ENCODE measurements around the gene LILRA2. TPM values are rescaled to one million over a fixed set of nuclear protein-coding genes. Genes with fewer than 3 reads are reported as not detected.

Gene LILRA2
- total and polyA plus RNA-seq, 2 of the 13 experiments (the other 11 are each of a cell fraction or from before 2014, with no cell fraction given): 0.53 TPM; not detected in 1

- DNase-seq (ENCODE audit: low spot score) (no peak), ATAC-seq (no peak), FAIRE-seq (no peak)
- Histone ChIP-seq H3K4me3 (replicated peaks in 1 of 3; ENCODE audit: insufficient read depth in 1 of 3, low read depth in 2 of 3, low read length in 3 of 3) (no peak overlapping the region), H3K4me1 (ENCODE audit: insufficient read depth, low read length) (no peaks in the 10 kb centered on the region), H3K4me2 (ENCODE audit: low read depth, low read length) (no peak overlapping the region), H3K27me3 (ENCODE audit: control insufficient read depth in 1 of 2, insufficient read depth in 2 of 2, low read length in 2 of 2) (no peaks in the 10 kb centered on the region), H4K20me1 (ENCODE audit: insufficient read depth, low read length) (no peaks in the 10 kb centered on the region), H3K36me3 (replicated peaks in 1 of 2; ENCODE audit: control insufficient read depth in 1 of 2, insufficient read depth in 2 of 2, low read length in 2 of 2) (no peaks in the 10 kb centered on the region), H3K27ac (ENCODE audit: extremely low read length, insufficient read depth, low read length) (no peak overlapping the region), H3K9me3 (ENCODE audit: low read length) (no peaks in the 10 kb centered on the region), H3K79me2 (ENCODE audit: insufficient read depth, low read length) (no peaks in the 10 kb centered on the region), H2AFZ (ENCODE audit: low read length) (no peak overlapping the region), H3K9ac (ENCODE audit: insufficient read depth, low read depth, low read length) (no peak overlapping the region)
- 1% methylated on average over 3 of the region's 3 CpGs for WGBS (ENCODE audit: low lambda C conversion rate)
- ChIA-PET POLR2A (no interaction called here), CTCF (ENCODE audit: low intra/inter-chr PET ratio, low total read pairs) (no interaction called here)
- intact Hi-C loops (cut with micrococcal nuclease; ENCODE audit: unreplicated experiment): no loop called here
- no TSS peak for BruUV-seq (replicated peaks)
- in situ Hi-C loops (cut with HindIII; ENCODE audit: extremely low pct_ligation_motif_present, low pct_unique_long_range_greater_than_20kb): no loop called here
- no peak for TF ChIP-seq ZFP37 (CRISPR knock-in tag; IDR thresholded peaks at IDR 0.05; ENCODE audit: borderline replicate concordance)
- TF ChIP-seq GABPB1 (CRISPR knock-in tag; IDR thresholded peaks at IDR 0.05): no peak
- no peak for TF ChIP-seq ZNF737 (CRISPR knock-in tag; IDR thresholded peaks at IDR 0.05; ENCODE audit: borderline replicate concordance)
- no peak for TF ChIP-seq TBP (CRISPR knock-in tag; IDR thresholded peaks at IDR 0.05)
- TF ChIP-seq ZNF317 (CRISPR knock-in tag; IDR thresholded peaks at IDR 0.05): no peak
- TF ChIP-seq POLR2A (IDR thresholded peaks at IDR 0.05; ENCODE audit: insufficient read depth in 1 of 2, low read depth in 2 of 2, low read length in 2 of 2): no peak
- TF ChIP-seq SOX5 (CRISPR knock-in tag; IDR thresholded peaks at IDR 0.05; ENCODE audit: borderline replicate concordance): no peak
- TF ChIP-seq EHMT2 (IDR thresholded peaks at IDR 0.05; ENCODE audit: borderline replicate concordance, low read depth, low read length): no peak
- no peak for TF ChIP-seq ZNF264 (CRISPR knock-in tag; IDR thresholded peaks at IDR 0.05)
- TF ChIP-seq ZBTB2 (CRISPR knock-in tag; IDR thresholded peaks at IDR 0.05; ENCODE audit: low read depth): no peak
- no peak for TF ChIP-seq ZFP36 (IDR thresholded peaks at IDR 0.05; ENCODE audit: borderline replicate concordance, low read depth, low read length, partially characterized antibody)
- no peak for TF ChIP-seq ZNF547 (CRISPR knock-in tag; IDR thresholded peaks at IDR 0.05)
These were observed 42.5 kb downstream of the LILRA2 start for GRCh38 chr19:54616057-54616456.
